H1 (cell line): ENCODE data around the gene CDIPT. TPM values are rescaled to one million over a fixed set of nuclear protein-coding genes. Genes with fewer than 3 reads are reported as not detected.

ENCODE experiments used
- CBX8 ChIP-seq: fragments of 300-800, 300-1000 bp; sonication (generic); IDR thresholded peaks from 2 replicates; pipeline ENCODE4 v1.7.1; 2016; ENCODE audit warnings: low read depth, low read length, borderline replicate concordance
- EZH2 ChIP-seq: fragments of 200-600 bp; sonication (generic); IDR thresholded peaks from 2 replicates; pipeline ENCODE4 v1.7.1; 2012; ENCODE audit warnings: low read depth, mild to moderate bottlenecking, moderate library complexity, low read length, inconsistent platforms; ENCODE audit not compliant: severe bottlenecking
- FOSL1 ChIP-seq: IDR thresholded peaks from 2 replicates; pipeline ENCODE4 v1.6.1; 2011; ENCODE audit warnings: mild to moderate bottlenecking, low read depth, low read length, moderate library complexity; ENCODE audit not compliant: insufficient read depth
- HDAC6 ChIP-seq: IDR thresholded peaks from one replicate; pipeline ENCODE4 v1.7.1; 2012; ENCODE audit warnings: low read depth, mild to moderate bottlenecking, inconsistent platforms, low read length, moderate library complexity
- MAFK ChIP-seq: IDR thresholded peaks from 2 replicates; pipeline ENCODE4 v1.6.1; 2012; ENCODE audit warnings: low read depth, mild to moderate bottlenecking, improper control_type of control experiment, low read length
- RAD21 ChIP-seq, 2 experiments: IDR thresholded peaks in 1 of 2; conservative IDR thresholded peaks in 1 of 2; 2 replicates each; pipeline ENCODE4 v1.6.1; 2011; ENCODE audit warnings: low read depth in 2 of 2, low read length in 2 of 2, improper control_type of control experiment in 1 of 2, inconsistent platforms in 1 of 2, mild to moderate bottlenecking in 1 of 2, moderate library complexity in 1 of 2
- SAP30 ChIP-seq: fragments of 300-600 bp; sonication (generic); IDR thresholded peaks from 2 replicates; pipeline ENCODE4 v1.7.1; 2012; ENCODE audit warnings: low read length, moderate library complexity, mild to moderate bottlenecking, inconsistent platforms; ENCODE audit not compliant: insufficient read depth, insufficient replicate concordance
- SP4 ChIP-seq: IDR thresholded peaks from 2 replicates; pipeline ENCODE4 v1.6.1; 2012; ENCODE audit warnings: low read length, inconsistent platforms
- TBP ChIP-seq: IDR thresholded peaks from 2 replicates; pipeline ENCODE4 v1.6.1; 2011; ENCODE audit warnings: low read depth, low read length, improper control_type of control experiment
- polyA plus RNA-seq, 7 experiments: library from polyadenylated mRNA; depleted of rRNA in 3 of 7; stranded (reverse) in 5 of 7; unstranded in 2 of 7; fragments of >200 nt in 5 of 7; fragments of 200-250 nt in 2 of 7; gene quantifications; 1 replicate in 5 of 7; 2 replicates in 1 of 7; 4 replicates in 1 of 7; pipeline versions ENCODE4 v1.2.1 to v1.2.3, GENCODE V29; 2011 to 2013; ENCODE audit warnings: missing spikeins in 2 of 7, mixed read lengths in 2 of 7
- total RNA-seq: library from RNA; stranded (reverse); fragmentation: NEBNext Ultra II Directional; extraction: Animal tissue kit (Norgen Biotek cat#: 25700); gene quantifications from 2 replicates; pipeline ENCODE4 v1.2.1, GENCODE V29; 2021

The CDIPT gene
- total and polyA plus RNA-seq, 2 of the 8 experiments (the other 6 are each of a cell fraction or from before 2014, with no cell fraction given) = 69.2 to 140 TPM

- TF ChIP-seq MAFK = no peak
- no peak for TF ChIP-seq CBX8
- no peak for TF ChIP-seq HDAC6
- TF ChIP-seq RAD21 (IDR thresholded peaks at IDR 0.05 in 1 of 2, conservative IDR thresholded peaks at IDR 0.05 in 1 of 2; ENCODE audit: low read depth in 2 of 2, low read length in 2 of 2) = no peak
- no peak for TF ChIP-seq EZH2
- no peak for TF ChIP-seq SP4
- no peak for TF ChIP-seq TBP
- TF ChIP-seq SAP30 = no peak
- TF ChIP-seq FOSL1 = no peak
Measured at GRCh38 chr16:29839822-29840221, 23.2 kb downstream of the CDIPT start (continued).
